HG03571 (cell line): ENCODE data around the gene SMC5.
A peak's percentile ranks its signal among the peaks of the same experiment; 100 is the strongest.
"Not testable (repeated sequence)": the region's sequence is repeated elsewhere in the genome, so short reads cannot be mapped to it uniquely, and the experiment has no call there.

ENCODE experiments used
- ATAC-seq: cut with Tn5 transposase; IDR thresholded peaks from one replicate; pipeline ENCODE4 v1.9.1; 2021; ENCODE audit not compliant: unreplicated experiment

Gene SMC5

DNA sequence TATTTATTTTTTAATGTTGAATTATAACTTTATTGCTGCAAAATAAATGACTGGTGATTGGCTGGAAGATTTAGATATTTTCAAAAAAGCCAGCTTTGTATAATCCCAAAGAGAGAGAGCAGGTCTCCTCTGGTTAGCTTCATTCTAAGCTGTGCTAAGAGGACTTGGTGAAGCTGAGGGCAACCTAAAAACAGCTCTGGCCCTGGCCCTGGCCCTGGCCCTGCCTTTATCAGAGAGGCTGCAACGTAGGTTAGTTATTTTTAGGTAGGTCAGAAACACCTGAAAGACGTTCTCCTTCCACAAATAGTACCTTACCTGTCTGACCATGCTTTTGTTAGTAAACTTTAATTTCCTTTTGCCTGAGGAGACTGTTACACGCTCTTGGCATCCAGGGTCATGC is 97.0 kb downstream of the SMC5 start:
- no peak for ATAC-seq

- no peak for ATAC-seq
Observed at GRCh38 chr9:70362952-70363351, 104.2 kb downstream of the SMC5 start.

GRCh38 chr9:70363760-70364159 is 105.0 kb downstream of the SMC5 start:
- ATAC-seq: no peak

DNA sequence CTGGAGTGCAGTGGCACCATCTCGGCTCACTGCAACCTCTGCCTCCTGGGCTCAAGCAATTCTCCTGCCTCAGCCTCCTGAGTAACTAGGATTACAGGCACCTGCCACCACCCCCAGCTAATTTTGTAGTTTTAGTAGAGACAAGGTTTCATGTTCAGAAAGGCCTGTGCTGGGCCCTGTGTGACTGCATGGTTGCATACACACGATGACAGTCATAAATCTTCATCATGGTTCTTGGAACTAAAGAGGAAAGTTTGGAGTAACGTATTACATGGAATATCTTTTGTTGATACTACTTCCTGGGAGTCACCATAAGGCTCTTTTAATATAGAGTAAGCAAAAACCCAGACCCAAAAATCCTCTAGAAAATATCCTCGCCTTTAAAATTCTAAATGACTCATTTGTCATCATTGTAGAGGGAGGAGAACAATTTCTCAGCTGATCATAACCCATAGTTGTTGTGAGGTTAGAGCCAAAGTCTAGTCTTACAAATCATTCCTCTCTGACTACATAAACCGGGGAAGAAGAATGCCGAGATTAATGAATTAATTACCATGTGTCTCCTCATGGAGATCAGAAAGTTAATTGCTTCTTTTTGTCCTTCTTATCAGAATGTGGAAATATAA is 108.6 kb downstream of the SMC5 start:
- ATAC-seq: no peak

GRCh38 chr9:70374962-70375618 is 116.3 kb downstream of the SMC5 start:
- no peak for ATAC-seq

DNA sequence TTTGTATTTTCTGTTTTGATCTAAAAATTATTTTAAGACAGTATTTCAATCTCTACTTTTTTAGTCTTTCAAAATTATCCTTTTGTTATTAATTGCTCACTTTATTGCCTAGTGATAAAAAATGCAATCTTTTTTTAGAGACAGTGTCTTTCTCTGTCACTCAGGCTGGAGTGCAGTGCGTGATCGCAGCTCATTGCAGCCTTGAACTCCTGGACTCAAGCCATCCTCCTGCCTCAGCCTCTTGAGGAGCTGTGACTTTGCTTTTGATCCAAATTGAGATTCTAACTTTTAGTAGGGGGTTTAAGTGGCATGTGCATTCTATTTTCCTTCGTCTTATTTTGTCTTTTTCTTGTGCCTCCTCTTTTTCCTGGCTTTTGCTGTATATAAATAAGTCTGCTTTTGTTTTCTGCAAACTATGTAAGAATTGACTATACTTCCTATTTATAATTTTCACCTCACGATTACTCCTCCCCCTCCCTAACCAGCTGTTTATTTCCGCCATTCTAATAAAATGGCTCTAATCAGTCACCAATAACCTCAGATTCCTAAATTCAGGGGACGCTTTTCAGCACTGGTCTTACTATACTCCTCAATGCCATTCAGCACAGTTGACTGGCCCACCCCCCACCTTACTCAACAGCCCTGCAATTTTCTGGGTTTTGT is 123.4 kb downstream of the SMC5 start:
- no peak for ATAC-seq

GRCh38 chr9:70382709-70383605 is 124.2 kb downstream of the SMC5 start:
- no peak for ATAC-seq

- no peak for ATAC-seq
Observed at GRCh38 chr9:70385426-70385825, 126.6 kb downstream of the SMC5 start.

- no peak for ATAC-seq
Observed at GRCh38 chr9:70387663-70388062, 128.9 kb downstream of the SMC5 start.

GRCh38 chr9:70389188-70389587 is 130.4 kb downstream of the SMC5 start:
- no peak for ATAC-seq

GRCh38 chr9:70389621-70390266 is 131.0 kb downstream of the SMC5 start:
- ATAC-seq: no peak

GRCh38 chr9:70390933-70391341 is 132.2 kb downstream of the SMC5 start:
- no peak for ATAC-seq

- no peak for ATAC-seq
Observed at GRCh38 chr9:70392189-70392588, 133.4 kb downstream of the SMC5 start.

GRCh38 chr9:70392850-70393249 is 134.1 kb downstream of the SMC5 start:
- ATAC-seq: no peak

DNA sequence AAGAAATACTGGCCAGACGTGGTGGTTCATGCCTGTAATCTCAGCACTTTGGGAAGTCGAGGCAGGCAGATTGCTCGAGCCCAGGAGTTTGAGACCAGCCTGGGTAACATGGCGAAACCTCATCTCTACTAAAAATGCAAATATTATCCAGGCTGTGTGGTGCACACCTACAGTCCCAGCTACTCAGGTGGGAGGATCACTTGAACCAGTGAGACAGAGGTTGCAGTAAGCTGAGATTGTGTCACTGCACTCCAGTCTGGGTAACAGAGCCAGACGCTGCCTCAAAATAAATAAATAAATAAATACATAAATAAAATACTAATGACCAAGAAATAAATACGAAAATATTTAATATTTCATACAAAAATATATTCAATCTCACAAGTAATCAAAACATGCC is 136.9 kb downstream of the SMC5 start:
- ATAC-seq: no peak

DNA sequence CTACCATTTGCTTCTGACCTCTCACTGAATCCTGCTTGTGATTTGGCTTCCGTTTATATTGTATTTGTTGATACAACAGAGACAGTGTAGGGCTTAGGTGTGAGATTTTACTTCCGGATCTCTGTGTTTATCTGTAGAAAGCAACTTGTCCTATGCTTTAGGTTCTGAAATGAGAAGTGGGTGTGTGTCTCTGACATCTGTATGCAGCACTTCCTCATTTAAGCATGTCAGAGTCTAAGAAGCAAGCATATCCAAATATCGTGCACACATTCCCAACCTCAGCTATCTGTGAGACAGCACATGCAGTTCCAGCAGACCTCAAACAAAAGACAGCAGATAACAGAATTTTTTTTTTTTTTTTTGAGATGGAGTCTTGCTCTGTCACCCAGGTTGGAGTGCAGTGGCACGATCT is 139.4 kb downstream of the SMC5 start:
- ATAC-seq: peak; percentile 97

- ATAC-seq: no peak
Observed at GRCh38 chr9:70399141-70399540, 140.4 kb downstream of the SMC5 start.

DNA sequence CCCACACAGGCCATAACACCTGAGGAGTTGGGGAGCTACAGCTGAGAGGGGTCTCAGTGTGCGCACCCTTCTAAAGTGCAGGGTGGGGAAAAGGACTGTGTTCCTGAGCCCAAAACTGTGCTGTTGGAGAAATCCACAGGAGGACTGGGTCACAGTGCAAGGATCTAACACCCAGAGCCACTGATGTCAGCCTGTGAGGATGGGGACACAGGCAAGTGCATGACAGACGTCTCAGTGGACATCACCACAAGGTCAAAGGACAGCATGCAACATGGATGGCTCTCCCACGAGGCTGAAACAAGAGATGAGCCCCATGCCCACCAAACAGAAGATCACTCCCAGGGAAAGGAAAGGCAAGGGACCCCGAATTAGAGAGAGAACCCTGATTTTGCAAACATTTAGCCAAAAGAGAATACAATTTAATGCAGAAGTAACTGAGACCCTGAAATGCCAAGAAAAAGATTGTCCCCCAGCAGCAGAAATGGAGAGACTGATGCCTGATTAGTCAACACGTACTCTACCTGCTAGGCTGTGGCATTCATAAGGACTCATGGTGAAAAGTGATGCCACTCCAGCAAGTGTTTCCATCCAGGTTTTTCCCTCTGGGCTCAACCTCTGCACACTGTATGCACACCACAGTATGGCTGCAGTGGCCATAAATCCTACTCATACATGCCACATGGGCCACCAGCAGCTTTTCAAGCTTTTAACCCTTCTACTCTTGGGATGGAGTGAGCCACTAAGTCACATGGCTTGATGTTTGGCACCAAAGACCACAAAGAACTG is 141.5 kb downstream of the SMC5 start:
- ATAC-seq: no peak

- not testable (repeated sequence) for ATAC-seq
Observed at GRCh38 chr9:70401241-70401640, 142.5 kb downstream of the SMC5 start.

DNA sequence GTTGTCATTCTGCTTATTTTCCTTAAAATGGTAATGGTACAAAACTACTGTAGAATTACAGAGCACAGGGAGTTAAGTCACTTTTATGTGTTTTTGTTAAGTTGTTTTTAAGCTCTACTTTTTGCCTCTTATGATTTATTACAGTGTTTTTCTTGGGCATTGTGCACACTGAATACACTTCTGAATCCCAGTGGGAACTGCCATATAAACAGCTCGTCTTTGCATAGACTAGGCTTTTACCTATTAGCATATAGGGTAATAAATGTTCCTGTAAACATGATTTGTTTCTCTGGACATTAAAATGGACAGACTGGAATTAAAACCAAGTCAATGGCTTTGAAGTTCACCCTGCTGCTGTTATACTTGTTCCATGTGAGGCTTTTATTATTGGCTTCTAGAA is 143.4 kb downstream of the SMC5 start:
- no peak for ATAC-seq
